ENCODE data around the gene SRGAP1.

The SRGAP1 gene

DNA sequence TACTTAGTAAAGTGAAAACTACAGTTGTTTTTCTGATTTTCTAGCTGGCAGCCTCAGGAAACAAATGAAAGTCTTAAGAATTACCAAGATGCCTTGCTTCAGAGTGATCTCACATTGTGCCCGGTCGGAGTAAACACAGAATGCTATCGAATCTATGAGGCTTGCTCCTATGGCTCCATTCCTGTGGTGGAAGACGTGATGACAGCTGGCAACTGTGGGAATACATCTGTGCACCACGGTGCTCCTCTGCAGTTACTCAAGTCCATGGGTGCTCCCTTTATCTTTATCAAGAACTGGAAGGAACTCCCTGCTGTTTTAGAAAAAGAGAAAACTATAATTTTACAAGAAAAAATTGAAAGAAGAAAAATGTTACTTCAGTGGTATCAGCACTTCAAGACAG, 35.9 kb upstream of the SRGAP1 start:
- no peak overlapping the region for H3K4me2 ChIP-seq (ENCODE audit: low read length)
- peaks cover 28% of the 10 kb centered on the region for H3K36me3 ChIP-seq (ENCODE audit: insufficient read depth, low read length)
- no peak overlapping the region for H2AFZ ChIP-seq (ENCODE audit: low read length)
- H3K79me2 ChIP-seq (ENCODE audit: insufficient read depth, low read length) = no peaks in the 10 kb centered on the region
- H3F3A ChIP-seq (ENCODE audit: insufficient read depth, low read length) = no peaks in the 10 kb centered on the region
- H3K9me3 ChIP-seq (ENCODE audit: low read length) = no peaks in the 10 kb centered on the region
- H4K20me1 ChIP-seq (ENCODE audit: insufficient read depth, low read length) = no peaks in the 10 kb centered on the region
- no peaks in the 10 kb centered on the region for H3K27me3 ChIP-seq (ENCODE audit: insufficient read depth, low read length)
- no peak overlapping the region for H3K9ac ChIP-seq (ENCODE audit: low read length)
- no peaks in the 10 kb centered on the region for H3K4me1 ChIP-seq (ENCODE audit: insufficient read depth, low read length, severe bottlenecking)
- H3K27ac ChIP-seq (ENCODE audit: low read depth, low read length, poor library complexity, severe bottlenecking) = no peak overlapping the region
- no peak for TF ChIP-seq EZH2 (IDR thresholded peaks at IDR 0.05; ENCODE audit: borderline replicate concordance, low read length)
- TF ChIP-seq, protein P1, sequence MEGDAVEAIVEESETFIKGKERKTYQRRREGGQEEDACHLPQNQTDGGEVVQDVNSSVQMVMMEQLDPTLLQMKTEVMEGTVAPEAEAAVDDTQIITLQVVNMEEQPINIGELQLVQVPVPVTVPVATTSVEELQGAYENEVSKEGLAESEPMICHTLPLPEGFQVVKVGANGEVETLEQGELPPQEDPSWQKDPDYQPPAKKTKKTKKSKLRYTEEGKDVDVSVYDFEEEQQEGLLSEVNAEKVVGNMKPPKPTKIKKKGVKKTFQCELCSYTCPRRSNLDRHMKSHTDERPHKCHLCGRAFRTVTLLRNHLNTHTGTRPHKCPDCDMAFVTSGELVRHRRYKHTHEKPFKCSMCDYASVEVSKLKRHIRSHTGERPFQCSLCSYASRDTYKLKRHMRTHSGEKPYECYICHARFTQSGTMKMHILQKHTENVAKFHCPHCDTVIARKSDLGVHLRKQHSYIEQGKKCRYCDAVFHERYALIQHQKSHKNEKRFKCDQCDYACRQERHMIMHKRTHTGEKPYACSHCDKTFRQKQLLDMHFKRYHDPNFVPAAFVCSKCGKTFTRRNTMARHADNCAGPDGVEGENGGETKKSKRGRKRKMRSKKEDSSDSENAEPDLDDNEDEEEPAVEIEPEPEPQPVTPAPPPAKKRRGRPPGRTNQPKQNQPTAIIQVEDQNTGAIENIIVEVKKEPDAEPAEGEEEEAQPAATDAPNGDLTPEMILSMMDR (IDR thresholded peaks at IDR 0.05; ENCODE audit: low read length) = no peak
- no peaks in the 10 kb centered on the region for H3K9me2 ChIP-seq (ENCODE audit: low read depth, low read length)
- no peak overlapping the region for H3K4me3 ChIP-seq (ENCODE audit: low read depth, low read length, poor library complexity, severe bottlenecking)

DNA sequence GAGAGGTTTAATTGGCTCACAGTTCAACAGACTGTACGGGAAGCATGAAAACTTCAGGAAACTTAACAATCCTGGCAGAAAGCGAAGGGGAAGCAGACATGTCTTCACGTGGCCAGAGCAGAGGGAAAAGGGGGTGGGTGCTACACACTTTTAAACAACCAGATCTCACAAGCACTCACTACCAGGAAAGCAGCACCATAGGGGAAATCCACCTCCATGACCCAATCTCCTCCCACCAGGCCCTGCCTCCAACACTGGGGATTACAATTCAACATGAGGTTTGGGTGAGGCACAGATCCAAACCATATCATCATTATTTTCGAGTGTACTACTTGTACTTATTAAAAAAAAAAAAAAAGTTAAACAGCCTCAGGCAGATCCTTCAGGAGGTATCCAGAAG, 34.9 kb upstream of the SRGAP1 start:
- Histone ChIP-seq H3K4me1 (ENCODE audit: insufficient read depth, low read length, severe bottlenecking) (peaks cover 6% of the 10 kb centered on the region), H2AFZ (ENCODE audit: low read length) (no peak overlapping the region), H3F3A (ENCODE audit: insufficient read depth, low read length) (no peaks in the 10 kb centered on the region), H3K27me3 (ENCODE audit: insufficient read depth, low read length) (no peaks in the 10 kb centered on the region), H3K4me2 (ENCODE audit: low read length) (no peak overlapping the region), H3K9me3 (ENCODE audit: low read length) (no peaks in the 10 kb centered on the region), H4K20me1 (ENCODE audit: insufficient read depth, low read length) (no peaks in the 10 kb centered on the region), H3K9me2 (ENCODE audit: low read depth, low read length) (no peaks in the 10 kb centered on the region), H3K27ac (ENCODE audit: low read depth, low read length, poor library complexity, severe bottlenecking) (no peak overlapping the region), H3K36me3 (ENCODE audit: insufficient read depth, low read length) (peaks cover 28% of the 10 kb centered on the region), H3K79me2 (ENCODE audit: insufficient read depth, low read length) (no peaks in the 10 kb centered on the region), H3K9ac (ENCODE audit: low read length) (no peak overlapping the region), H3K4me3 (ENCODE audit: low read depth, low read length, poor library complexity, severe bottlenecking) (no peak overlapping the region)
- TF ChIP-seq, protein P1 (IDR thresholded peaks at IDR 0.05; ENCODE audit: low read length) = no peak

DNA sequence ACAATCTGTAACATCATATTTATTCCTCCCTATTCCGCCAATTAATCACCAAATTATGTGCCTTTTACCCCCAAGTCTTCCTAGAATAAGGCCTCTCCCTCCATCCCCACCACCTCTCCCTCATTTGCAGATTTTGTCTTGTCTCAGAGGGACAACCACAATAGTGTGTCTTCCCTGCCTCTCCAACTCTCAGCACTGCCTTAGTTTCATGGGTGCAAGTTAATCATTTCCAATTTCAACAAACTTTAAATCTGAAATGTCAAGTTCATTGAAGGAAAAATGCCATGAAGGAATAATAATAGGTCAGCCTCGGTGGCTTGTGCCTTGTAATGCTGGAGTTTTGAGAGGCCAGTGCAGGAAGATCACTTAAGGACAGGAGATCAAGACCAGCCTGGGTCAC, 33.2 kb upstream of the SRGAP1 start:
- H3K9me2 ChIP-seq (ENCODE audit: low read depth, low read length) = no peaks in the 10 kb centered on the region
- H3K4me2 ChIP-seq (ENCODE audit: low read length) = no peak overlapping the region
- H3F3A ChIP-seq (ENCODE audit: insufficient read depth, low read length) = no peaks in the 10 kb centered on the region
- peaks cover 12% of the 10 kb centered on the region for H3K4me1 ChIP-seq (ENCODE audit: insufficient read depth, low read length, severe bottlenecking)
- H3K4me3 ChIP-seq (ENCODE audit: low read depth, low read length, poor library complexity, severe bottlenecking) = no peak overlapping the region
- H3K9ac ChIP-seq (ENCODE audit: low read length) = no peak overlapping the region
- H3K36me3 ChIP-seq (ENCODE audit: insufficient read depth, low read length) = peaks cover 19% of the 10 kb centered on the region
- no peak overlapping the region for H2AFZ ChIP-seq (ENCODE audit: low read length)
- H3K27ac ChIP-seq (ENCODE audit: low read depth, low read length, poor library complexity, severe bottlenecking) = no peak overlapping the region
- no peak for TF ChIP-seq EZH2 (IDR thresholded peaks at IDR 0.05; ENCODE audit: borderline replicate concordance, low read length)
- TF ChIP-seq, protein P1 (IDR thresholded peaks at IDR 0.05; ENCODE audit: low read length) = no peak
- H3K9me3 ChIP-seq (ENCODE audit: low read length) = no peaks in the 10 kb centered on the region
- no peaks in the 10 kb centered on the region for H3K79me2 ChIP-seq (ENCODE audit: insufficient read depth, low read length)
- H4K20me1 ChIP-seq (ENCODE audit: insufficient read depth, low read length) = no peaks in the 10 kb centered on the region
- H3K27me3 ChIP-seq (ENCODE audit: insufficient read depth, low read length) = no peaks in the 10 kb centered on the region

Data from OCI-LY1 (cell line).